Endometrium (tissue), 2 donors: ENCODE measurements around the gene GALK2.
"Not testable (repeated sequence)": the region's sequence is repeated elsewhere in the genome, so short reads cannot be mapped to it uniquely, and the experiment has no call there.

ENCODE experiments used
- FAIRE-seq: peaks from 2 replicates; lab custom pipeline; 2012; peaks lifted over from hg19 to GRCh38; lab: Jason Lieb, UNC
- donor health status: control.
- donor health status: control.

The GALK2 gene

GRCh38 chr15:49223536-49224274, 53.7 kb downstream of the GALK2 start:
- peak; percentile 67 for FAIRE-seq

GRCh38 chr15:49225572-49226281, 55.7 kb downstream of the GALK2 start:
- FAIRE-seq, result no peak

DNA sequence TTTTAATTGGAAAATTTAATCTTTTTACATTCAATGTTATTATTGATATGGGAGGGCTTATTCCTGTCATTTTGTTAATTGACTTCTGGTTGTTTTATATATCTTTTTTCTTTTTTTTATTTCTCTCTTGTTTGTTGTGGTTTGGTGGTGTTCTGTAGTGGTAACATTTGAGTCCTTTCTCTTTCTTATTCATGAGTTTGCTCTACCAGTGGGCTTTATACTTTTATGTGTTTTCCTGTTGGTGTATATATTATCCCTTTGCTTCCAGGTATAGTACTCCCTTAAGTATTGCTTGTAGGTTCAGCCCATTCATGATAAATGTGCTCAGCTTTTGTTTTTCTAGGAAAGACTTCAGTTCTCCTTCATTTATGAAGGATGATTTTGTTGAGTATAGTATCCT, 57.6 kb downstream of the GALK2 start:
- no peak for FAIRE-seq

GRCh38 chr15:49229922-49230321, 59.9 kb downstream of the GALK2 start:
- FAIRE-seq, result no peak

DNA sequence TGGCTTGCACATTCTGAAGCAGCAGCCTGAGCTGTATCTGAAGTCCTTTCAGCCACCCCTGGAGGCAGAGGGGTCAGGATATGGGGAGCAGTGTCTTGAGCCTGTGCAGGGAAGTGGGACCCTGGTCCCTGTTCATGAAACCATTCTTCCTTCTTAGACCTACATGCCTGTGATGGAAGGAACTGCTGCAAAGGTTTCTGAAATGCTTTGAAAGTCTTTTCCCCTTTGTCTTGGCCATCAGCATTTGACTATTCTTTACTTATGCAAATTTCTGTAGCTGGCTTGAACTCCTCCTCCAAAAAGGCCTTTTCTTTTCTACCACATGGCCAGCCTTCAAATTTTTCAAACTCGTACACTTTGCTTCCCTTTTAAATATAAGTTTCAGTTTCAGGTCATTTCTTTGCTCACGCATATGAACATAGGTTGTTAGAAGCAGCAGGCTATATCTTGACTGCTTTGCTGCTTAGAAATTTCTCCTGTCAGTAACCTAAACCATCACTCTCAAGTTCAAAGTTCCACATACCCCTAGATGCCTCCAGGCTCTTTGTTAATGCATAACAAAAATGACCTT, 62.3 kb downstream of the GALK2 start:
- FAIRE-seq, result no peak

GRCh38 chr15:49235446-49236124, 65.5 kb downstream of the GALK2 start:
- FAIRE-seq, result peak; percentile 96

GRCh38 chr15:49236869-49237268, 66.8 kb downstream of the GALK2 start:
- no peak for FAIRE-seq

GRCh38 chr15:49238342-49238741, 68.3 kb downstream of the GALK2 start:
- no peak for FAIRE-seq

DNA sequence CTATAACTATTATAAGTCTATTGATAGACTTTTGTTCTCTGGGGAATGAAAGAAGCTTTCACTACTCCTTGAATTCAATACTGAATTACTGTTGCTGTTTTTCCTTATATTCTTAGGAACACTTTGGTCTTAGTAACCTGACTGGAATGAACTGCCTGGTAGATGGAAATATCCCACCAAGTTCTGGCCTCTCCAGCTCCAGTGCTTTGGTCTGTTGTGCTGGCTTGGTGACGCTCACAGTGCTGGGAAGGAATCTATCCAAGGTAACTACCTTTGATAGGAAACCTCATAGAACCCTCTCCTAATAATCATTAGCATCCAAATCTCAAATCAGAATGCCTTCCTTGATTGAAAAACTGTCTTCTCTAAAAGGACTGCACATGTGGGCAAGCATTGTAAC, 69.1 kb downstream of the GALK2 start:
- no peak for FAIRE-seq

DNA sequence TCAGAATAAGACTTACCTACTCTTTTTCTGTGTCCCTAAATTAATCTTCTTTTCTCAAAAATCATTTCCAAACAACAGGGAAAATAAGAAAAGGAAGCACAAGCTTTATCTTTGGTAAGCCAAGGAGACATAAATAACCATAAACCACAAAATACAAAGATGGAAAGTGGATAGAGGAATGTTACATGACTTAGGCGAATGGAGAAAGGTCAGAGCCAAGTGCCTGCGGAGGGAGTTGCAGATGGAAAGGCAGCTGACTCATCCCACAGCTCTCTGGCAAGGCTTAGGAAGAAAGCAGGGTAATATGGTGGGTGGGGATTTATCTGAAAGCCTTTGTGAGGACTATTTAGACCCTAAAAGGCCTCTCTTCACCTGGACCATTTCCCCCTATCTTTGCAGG, 72.8 kb downstream of the GALK2 start:
- FAIRE-seq, result no peak

DNA sequence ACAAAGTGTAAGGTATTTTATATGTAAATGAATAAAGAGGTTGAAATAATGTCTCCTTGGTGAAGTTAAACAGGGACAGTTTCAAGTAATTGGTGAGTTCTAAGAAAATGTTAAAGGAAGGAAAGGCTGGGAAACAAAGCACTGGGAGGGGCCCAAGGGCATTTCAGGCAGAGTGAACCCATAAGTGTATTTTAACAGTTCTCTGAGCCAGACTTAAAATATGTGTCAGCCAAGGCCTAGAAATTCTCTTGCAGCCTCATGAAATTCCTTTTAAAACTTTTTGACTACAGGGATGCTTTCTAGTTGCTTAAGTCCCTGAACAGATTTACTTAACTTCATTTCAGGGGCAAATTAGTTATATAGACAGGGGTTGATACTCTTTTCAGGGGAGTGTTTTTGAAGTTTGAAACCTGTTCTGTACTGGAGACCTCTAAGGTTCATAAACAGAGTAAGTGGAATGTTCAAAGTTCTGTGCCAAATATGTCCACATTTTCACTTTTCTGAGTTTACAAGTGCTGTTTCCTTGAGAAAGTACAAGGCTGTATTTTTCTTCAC, 77.6 kb downstream of the GALK2 start:
- FAIRE-seq, result no peak

- FAIRE-seq, result no peak
Measured at GRCh38 chr15:49248291-49248690, 78.2 kb downstream of the GALK2 start.

DNA sequence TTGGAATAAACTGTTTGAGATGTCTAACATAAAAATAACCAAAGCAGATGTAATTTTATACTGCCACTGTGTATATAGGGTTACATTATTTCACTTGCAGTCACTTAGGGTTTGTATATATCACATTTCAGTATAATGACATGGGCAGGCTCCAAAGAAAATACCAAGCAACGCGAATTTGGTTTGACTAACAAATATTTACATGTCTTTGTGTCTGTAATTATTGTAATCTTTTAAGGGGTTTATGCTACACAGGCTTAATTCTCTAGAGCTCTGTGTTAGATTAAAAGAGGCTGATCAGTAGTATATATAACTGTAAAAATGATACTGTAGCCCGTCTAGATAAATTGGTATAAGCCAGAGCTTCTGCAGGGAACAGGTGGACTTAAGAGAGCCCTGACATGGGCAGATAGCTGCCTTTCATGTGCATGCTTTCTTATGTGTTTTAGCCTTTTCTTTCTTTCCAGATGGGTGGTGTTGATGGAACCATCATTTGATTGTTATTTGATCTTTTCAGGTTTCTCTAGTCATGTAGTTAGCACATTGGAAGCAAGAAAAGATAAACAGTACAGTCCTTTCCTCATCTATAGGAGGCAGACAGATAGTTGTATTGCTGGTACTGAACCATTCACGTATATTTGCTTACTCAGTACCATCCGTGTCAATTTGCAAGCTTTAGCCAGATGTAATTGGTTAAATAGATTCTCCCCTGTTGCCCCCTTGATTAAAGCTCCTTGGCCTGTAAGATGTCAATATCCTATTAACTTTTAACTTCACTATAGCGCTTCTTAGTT, 86.1 kb downstream of the GALK2 start:
- FAIRE-seq, result no peak

GRCh38 chr15:49265117-49265516, 95.1 kb downstream of the GALK2 start:
- FAIRE-seq, result not testable (repeated sequence)

- no peak for FAIRE-seq
Measured at GRCh38 chr15:49265911-49266310, 95.9 kb downstream of the GALK2 start.

- FAIRE-seq, result no peak
Measured at GRCh38 chr15:49270541-49271421, 100.7 kb downstream of the GALK2 start.

GRCh38 chr15:49273734-49274318, 103.8 kb downstream of the GALK2 start:
- FAIRE-seq, result no peak

- FAIRE-seq, result no peak
Measured at GRCh38 chr15:49278751-49279150, 108.7 kb downstream of the GALK2 start.

GRCh38 chr15:49279521-49280456, 109.7 kb downstream of the GALK2 start:
- FAIRE-seq, result no peak
